CD4-positive, alpha-beta T cell treated with Interferon alpha-2 for 1 hour (primary cell): ENCODE results near the gene SEC23B.
"Not testable (repeated sequence)": the region's sequence is repeated elsewhere in the genome, so short reads cannot be mapped to it uniquely, and the experiment has no call there.

Source experiments
- DNase-seq, 2 donors: peaks; one replicate each; pipeline ENCODE4 v3.0.0-alpha.2; 2020 to 2022

The SEC23B gene

GRCh38 chr20:18507218-18508191 is at the start of gene SEC23B:
SEC23B (plus strand) TSS chr20:18507940; CDS start chr20:18510836, 2,896 bp downstream.
- peak; percentile 98 to 99 for DNase-seq

- no peak for DNase-seq
Measured at GRCh38 chr20:18465536-18466200, 42.1 kb upstream of the SEC23B start.

GRCh38 chr20:18466574-18466893 is 41.2 kb upstream of the SEC23B start:
- DNase-seq, result no peak

- peak; percentile 94 to 95 for DNase-seq
Measured at GRCh38 chr20:18466894-18467730, 40.6 kb upstream of the SEC23B start, which contains the start of the genes DZANK1 and POLR3F. DZANK1 (minus strand) TSS chr20:18467030; CDS start chr20:18465358, 1,672 bp downstream. POLR3F (plus strand) TSS chr20:18467390; CDS start chr20:18467507, 117 bp downstream.

- DNase-seq, result no peak
Measured at GRCh38 chr20:18477218-18477617, 30.5 kb upstream of the SEC23B start.

GRCh38 chr20:18477821-18478220 is 29.9 kb upstream of the SEC23B start:
- DNase-seq, result no peak

- no peak for DNase-seq
Measured at GRCh38 chr20:18481596-18481995, 26.1 kb upstream of the SEC23B start.

- DNase-seq, result no peak
Measured at GRCh38 chr20:18488301-18488700, 19.4 kb upstream of the SEC23B start.

GRCh38 chr20:18496042-18496441 is 11.7 kb upstream of the SEC23B start:
- no peak for DNase-seq

- peak; percentile 76 to 81 for DNase-seq
Measured at GRCh38 chr20:18496740-18497592, 10.8 kb upstream of the SEC23B start, which contains the start of gene RBBP9. RBBP9 (minus strand) TSS chr20:18497225; CDS start chr20:18497167, 58 bp downstream.

GRCh38 chr20:18497603-18498002 is 10.1 kb upstream of the SEC23B start:
- DNase-seq, result no peak

GRCh38 chr20:18501672-18502071 is 6.1 kb upstream of the SEC23B start:
- DNase-seq, result not testable (repeated sequence)

- peak; percentile 4 to 38 for DNase-seq
Measured at GRCh38 chr20:18504479-18505060, 3.2 kb upstream of the SEC23B start.

- DNase-seq, result no peak
Measured at GRCh38 chr20:18506744-18507143, 996 bp upstream of the SEC23B start.

GRCh38 chr20:18511571-18511970 is 3.8 kb downstream of the SEC23B start:
- DNase-seq, result no peak

- no peak for DNase-seq
Measured at GRCh38 chr20:18513208-18513607, 5.5 kb downstream of the SEC23B start.

- no peak for DNase-seq
Measured at GRCh38 chr20:18514127-18514526, 6.4 kb downstream of the SEC23B start.

- DNase-seq, result no peak
Measured at GRCh38 chr20:18515973-18516372, 8.2 kb downstream of the SEC23B start.

GRCh38 chr20:18522066-18522465 is 14.3 kb downstream of the SEC23B start:
- DNase-seq, result not testable (repeated sequence)

GRCh38 chr20:18523066-18523465 is 15.3 kb downstream of the SEC23B start:
- DNase-seq, result no peak

- no peak for DNase-seq
Measured at GRCh38 chr20:18524646-18525045, 16.9 kb downstream of the SEC23B start.
